ENCODE data around the gene PLA2G2C.

- TF ChIP-seq CTCF (conservative IDR thresholded peaks at IDR 0.05; ENCODE audit: low read depth in 2 of 2) (no peak), REST (IDR thresholded peaks at IDR 0.05; ENCODE audit: unreplicated experiment) (no peak), EZH2 (IDR thresholded peaks at IDR 0.05; ENCODE audit: low read depth, unreplicated experiment) (no peak), EZH2phosphoT487 (IDR thresholded peaks at IDR 0.05; ENCODE audit: unreplicated experiment) (no peak), JUNB (IDR thresholded peaks at IDR 0.05; ENCODE audit: unreplicated experiment) (no peak), POLR2AphosphoS5 (IDR thresholded peaks at IDR 0.05; ENCODE audit: low read depth) (no peak), CREB1 (CRISPR knock-in tag; IDR thresholded peaks at IDR 0.05; ENCODE audit: low read depth) (no peak), ZNF462 (CRISPR knock-in tag; IDR thresholded peaks at IDR 0.05) (no peak), NANOG (IDR thresholded peaks at IDR 0.05; ENCODE audit: borderline replicate concordance) (no peak)
Measured at GRCh38 chr1:20169932-20170331, 16.4 kb downstream of the PLA2G2C start.
